Panc1 (cell line): ENCODE measurements around the gene ZNF550.

ENCODE experiments used
- CTCF ChIP-seq: fragments of 450-650 bp; IDR thresholded peaks from 2 replicates; pipeline ENCODE4 v1.5.1; 2017; ENCODE audit warnings: mild to moderate bottlenecking
- POLR2AphosphoS5 ChIP-seq: IDR thresholded peaks from 2 replicates; pipeline ENCODE4 v1.6.1; 2012; ENCODE audit warnings: mild to moderate bottlenecking, low read depth, low read length, moderate library complexity
- TCF7L2 ChIP-seq: IDR thresholded peaks from 2 replicates; pipeline ENCODE4 v1.6.1; 2011; ENCODE audit warnings: mild to moderate bottlenecking, low read depth, low read length, inconsistent platforms

DNA sequence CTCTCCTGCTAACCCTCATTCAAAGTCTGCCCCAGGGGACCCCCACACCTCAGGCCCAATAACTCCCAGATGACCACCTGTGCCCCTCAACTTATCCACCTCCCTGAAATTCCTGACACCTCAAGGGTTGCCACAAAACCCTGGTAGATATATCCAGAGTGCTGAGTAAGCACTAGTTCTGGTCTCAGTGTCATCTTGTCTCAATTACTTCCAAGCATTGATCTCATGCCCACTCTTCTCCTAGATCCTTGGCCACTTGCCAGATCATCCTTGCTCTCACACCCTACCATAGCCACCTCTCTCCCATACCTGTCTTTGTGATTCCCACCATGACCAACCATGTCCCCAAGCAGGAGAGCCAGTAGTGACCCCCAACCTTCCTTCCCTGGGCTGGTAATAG, 17.0 kb upstream of the ZNF550 start:
- no peak for TF ChIP-seq CTCF
- TF ChIP-seq TCF7L2 = no peak
- TF ChIP-seq POLR2AphosphoS5 = no peak
